HG03460 (cell line): ENCODE results near the gene DNAJC18.
A peak's percentile ranks its signal among the peaks of the same experiment; 100 is the strongest.
"Not testable (repeated sequence)": the region's sequence is repeated elsewhere in the genome, so short reads cannot be mapped to it uniquely, and the experiment has no call there.

Source experiments
- ATAC-seq: cut with Tn5 transposase; IDR thresholded peaks from one replicate; pipeline ENCODE4 v1.9.1; 2021; ENCODE audit not compliant: unreplicated experiment

DNAJC18 gene

GRCh38 chr5:139389701-139390638 is 49.4 kb downstream of the DNAJC18 start, which contains the start of gene MZB1:
Gene MZB1 (minus strand): TSS chr5:139389913. CDS start chr5:139389856, 57 bp downstream.
- ATAC-seq: peak; percentile 37

- no peak for ATAC-seq
Observed at GRCh38 chr5:139388198-139388821, 51.0 kb downstream of the DNAJC18 start.

- no peak for ATAC-seq
Observed at GRCh38 chr5:139387611-139388197, 51.6 kb downstream of the DNAJC18 start.

GRCh38 chr5:139386956-139387355 is 52.4 kb downstream of the DNAJC18 start:
- ATAC-seq: not testable (repeated sequence)

GRCh38 chr5:139386050-139386438 is 53.3 kb downstream of the DNAJC18 start:
- no peak for ATAC-seq

- no peak for ATAC-seq
Observed at GRCh38 chr5:139385061-139386049, 54.0 kb downstream of the DNAJC18 start.

GRCh38 chr5:139384591-139385051 is 54.7 kb downstream of the DNAJC18 start:
- no peak for ATAC-seq

GRCh38 chr5:139383993-139384590 is 55.2 kb downstream of the DNAJC18 start:
- ATAC-seq: no peak

- ATAC-seq: no peak
Observed at GRCh38 chr5:139383275-139383992, 55.9 kb downstream of the DNAJC18 start, which contains the start of gene SLC23A1. Gene SLC23A1 (minus strand): TSS chr5:139383297. CDS start chr5:139383253, 44 bp downstream.

- ATAC-seq: no peak
Observed at GRCh38 chr5:139382807-139383206, 56.5 kb downstream of the DNAJC18 start.

GRCh38 chr5:139381837-139382761 is 57.2 kb downstream of the DNAJC18 start:
- no peak for ATAC-seq

GRCh38 chr5:139379626-139380449 is 59.5 kb downstream of the DNAJC18 start:
- ATAC-seq: no peak

- no peak for ATAC-seq
Observed at GRCh38 chr5:139378941-139379361, 60.4 kb downstream of the DNAJC18 start.

GRCh38 chr5:139378101-139378825 is 61.1 kb downstream of the DNAJC18 start:
- no peak for ATAC-seq

GRCh38 chr5:139377226-139377625 is 62.1 kb downstream of the DNAJC18 start:
- no peak for ATAC-seq

- ATAC-seq: no peak
Observed at GRCh38 chr5:139376364-139376763, 63.0 kb downstream of the DNAJC18 start.

GRCh38 chr5:139374909-139375308 is 64.4 kb downstream of the DNAJC18 start:
- ATAC-seq: no peak
